ENCODE results near the gene DLGAP4. TPM values are rescaled to one million over a fixed set of nuclear protein-coding genes. Genes with fewer than 3 reads are reported as not detected.
A peak's percentile ranks its signal among the peaks of the same experiment; 100 is the strongest.

The DLGAP4 gene
- total and polyA plus RNA-seq, 9 of the 15 experiments (the other 6 are each of a cell fraction or from before 2014, with no cell fraction given): 0.31 to 34.1 (median 4.5) TPM

- TF ChIP-seq PREB (CRISPR knock-in tag; IDR thresholded peaks at IDR 0.05) (no peak), ZNF57 (CRISPR knock-in tag; IDR thresholded peaks at IDR 0.05) (no peak), ZNF444 (CRISPR knock-in tag; IDR thresholded peaks at IDR 0.05) (no peak), KLF16 (IDR thresholded peaks at IDR 0.05) (peak; percentile 20; the same call in 1 of the 2 replicates), HCFC1 (IDR thresholded peaks at IDR 0.05; ENCODE audit: low read depth, low read length) (peak; percentile 37; the same call in 1 of the 2 replicates), PRMT5 (CRISPR knock-in tag; IDR thresholded peaks at IDR 0.05) (no peak), CAMTA2 (CRISPR knock-in tag; conservative IDR thresholded peaks at IDR 0.05) (no peak), RCOR1 (IDR thresholded peaks at IDR 0.05; ENCODE audit: borderline replicate concordance in 1 of 2, low read depth in 2 of 2, low read length in 2 of 2) (peak in 1 of 2 experiments; percentile 45; a peak in 1 of 4 replicates), NCOA2 (IDR thresholded peaks at IDR 0.05; ENCODE audit: partially characterized antibody in 2 of 2) (no peak), JUND (IDR thresholded peaks at IDR 0.05; ENCODE audit: borderline replicate concordance, low read depth, low read length) (peak; percentile 35; the same call in 1 of the 2 replicates), JUND (tag; IDR thresholded peaks at IDR 0.05; ENCODE audit: borderline replicate concordance, low read depth, low read length) (no peak; the same call in 2 of the 3 replicates), RAD51 (IDR thresholded peaks at IDR 0.05; ENCODE audit: borderline replicate concordance, low read depth) (no peak), PPARD (CRISPR knock-in tag; IDR thresholded peaks at IDR 0.05) (no peak), ARNT (IDR thresholded peaks at IDR 0.05) (no peak), MITF (IDR thresholded peaks at IDR 0.05) (no peak), NFRKB (IDR thresholded peaks at IDR 0.05; ENCODE audit: low read depth) (no peak), ELF1 (tag; IDR thresholded peaks at IDR 0.05) (no peak), DEAF1 (CRISPR knock-in tag; IDR thresholded peaks at IDR 0.05) (peak; percentile 15; the same call in 1 of the 2 replicates), ZNF24 (IDR thresholded peaks at IDR 0.05) (no peak), CTBP1 (IDR thresholded peaks at IDR 0.05; ENCODE audit: borderline replicate concordance) (peak; percentile 39; the same call in 1 of the 2 replicates), YY1 (IDR thresholded peaks at IDR 0.05; ENCODE audit: borderline replicate concordance in 1 of 3, control insufficient read depth in 1 of 3, extremely low read depth in 1 of 3, insufficient read depth in 3 of 3, insufficient read length in 1 of 3, insufficient replicate concordance in 2 of 3, low read depth in 1 of 3, low read length in 2 of 3) (peak in 1 of 3 experiments; percentile 21), ESRRA (IDR thresholded peaks at IDR 0.05; ENCODE audit: borderline replicate concordance, low read depth) (peak; percentile 51; the same call in 1 of the 2 replicates)
- TF ChIP-seq, protein P1, sequence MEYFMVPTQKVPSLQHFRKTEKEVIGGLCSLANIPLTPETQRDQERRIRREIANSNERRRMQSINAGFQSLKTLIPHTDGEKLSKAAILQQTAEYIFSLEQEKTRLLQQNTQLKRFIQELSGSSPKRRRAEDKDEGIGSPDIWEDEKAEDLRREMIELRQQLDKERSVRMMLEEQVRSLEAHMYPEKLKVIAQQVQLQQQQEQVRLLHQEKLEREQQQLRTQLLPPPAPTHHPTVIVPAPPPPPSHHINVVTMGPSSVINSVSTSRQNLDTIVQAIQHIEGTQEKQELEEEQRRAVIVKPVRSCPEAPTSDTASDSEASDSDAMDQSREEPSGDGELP (CRISPR knock-in tag; IDR thresholded peaks at IDR 0.05; ENCODE audit: borderline replicate concordance): peak; percentile 90
Measured at GRCh38 chr20:36399147-36399968, 93.2 kb downstream of the DLGAP4 start (continued).

Data from K562 (cell line).